CD4-positive, alpha-beta T cell treated with Interleukin-2 at 100 ng/mL for 4 hours (primary cell): ENCODE results near the gene CAMK1.

Experiments
- DNase-seq: peaks from one replicate; pipeline ENCODE4 v3.0.0-alpha.2; 2020; ENCODE audit warnings: low spot score

CAMK1 gene

DNA sequence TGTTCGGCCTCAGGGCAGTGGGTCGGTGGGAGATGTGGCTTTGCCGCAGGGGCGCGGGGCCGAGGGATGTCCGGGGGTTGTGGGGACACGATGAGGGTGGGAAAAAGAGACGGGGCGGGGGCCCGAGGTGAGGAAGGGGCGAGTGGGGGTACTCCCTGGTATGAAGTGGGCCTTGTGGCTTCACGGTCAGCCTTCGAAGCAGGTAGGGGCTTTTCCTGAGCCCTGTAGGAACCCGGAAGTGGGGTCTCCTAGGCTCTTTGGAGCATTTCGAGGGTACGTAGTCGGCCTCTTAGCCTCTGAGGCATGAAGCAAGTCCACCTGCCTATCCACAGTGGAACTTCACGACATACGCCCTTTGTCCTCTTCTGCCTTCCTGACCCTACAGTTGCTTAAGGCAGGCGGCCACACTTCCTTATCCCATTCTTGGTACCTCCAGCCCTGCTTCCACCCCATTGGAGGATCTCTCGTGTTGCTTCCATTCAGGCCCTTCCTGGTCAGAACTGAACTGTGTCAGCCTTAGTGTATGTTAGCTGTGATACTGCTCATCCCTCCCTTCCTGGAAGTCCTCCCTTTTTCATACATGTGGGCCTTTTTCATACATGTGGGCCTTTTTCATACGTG is 23.5 kb upstream of the CAMK1 start:
- DNase-seq: peak; percentile 20

DNA sequence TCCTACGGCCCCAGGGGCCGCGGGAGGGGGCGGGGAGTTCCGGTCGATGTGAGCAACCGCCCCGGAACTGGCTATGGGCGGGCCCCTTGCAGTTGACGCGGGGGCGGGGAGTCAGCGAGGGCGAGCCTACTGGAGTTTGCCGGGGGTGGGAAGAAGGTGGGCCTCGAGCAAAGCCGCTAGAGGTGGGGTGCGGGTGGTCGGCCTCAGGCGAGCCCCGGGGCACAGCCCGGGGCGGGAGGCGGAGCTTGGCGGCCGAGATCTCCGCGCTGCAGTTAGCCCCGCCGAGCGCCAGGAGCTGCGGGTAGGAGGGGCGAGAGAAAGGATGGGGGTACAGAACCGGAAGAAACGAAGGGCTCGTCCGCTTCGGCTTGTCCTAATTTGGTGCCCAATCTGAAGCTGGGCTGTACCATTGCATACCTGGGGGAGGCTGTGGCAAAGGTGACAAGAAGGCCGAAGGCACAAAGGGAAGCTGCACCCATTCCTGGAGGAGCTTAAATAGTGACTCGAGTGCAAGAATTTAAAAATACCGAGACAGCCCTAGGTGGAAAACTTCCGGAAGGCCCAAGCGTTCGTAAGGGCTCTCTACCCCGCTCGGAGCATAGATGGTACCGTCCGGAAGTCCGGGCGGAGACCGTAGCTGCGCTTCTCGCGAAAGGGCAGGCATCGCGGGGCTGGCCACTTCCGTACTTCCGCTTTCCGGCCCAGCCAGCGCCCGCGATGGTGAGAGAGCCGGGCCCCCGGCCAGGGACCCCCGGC is 22.8 kb upstream of the CAMK1 start, which contains the start of the genes ARPC4 and TADA3:
TSS of gene ARPC4 (plus strand) at position 678 of the 756 bp plus-strand sequence. CDS start at position 718, 40 bp downstream.
TSS of gene TADA3 (minus strand) at position 69 of the 756 bp plus-strand sequence. CDS start 1,007 bp downstream, outside the sequence.
- DNase-seq: peak; percentile 92

DNA sequence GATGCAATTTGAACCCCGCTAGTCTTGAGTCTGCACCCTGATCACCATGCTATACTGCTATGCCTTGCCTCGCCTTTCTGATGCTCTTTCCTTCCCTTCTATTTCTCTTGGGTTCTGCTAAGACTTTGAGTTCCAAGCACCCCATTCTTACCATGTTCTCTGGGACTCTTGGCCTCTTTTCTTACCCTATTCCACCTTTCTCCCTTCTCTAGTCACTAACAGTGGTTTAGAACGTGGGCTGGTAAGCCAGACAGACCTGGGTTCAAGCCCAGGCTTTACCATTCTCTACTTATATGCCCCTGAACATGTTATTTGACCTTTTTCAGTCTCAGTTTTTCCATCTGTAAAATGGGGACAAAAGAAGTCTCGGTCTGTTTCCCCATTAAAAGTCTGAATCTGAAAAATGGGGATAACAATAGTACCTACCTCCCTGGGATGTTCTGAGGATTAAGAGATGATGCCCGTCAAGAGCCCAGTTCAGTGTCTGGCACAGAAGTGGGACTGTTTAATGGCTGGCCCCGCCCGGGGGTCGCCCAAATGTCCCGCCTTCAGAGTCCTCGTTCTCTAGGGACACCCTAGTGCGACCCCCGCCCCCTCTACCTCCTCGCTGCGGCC is 22.1 kb upstream of the CAMK1 start:
- DNase-seq: no peak

DNA sequence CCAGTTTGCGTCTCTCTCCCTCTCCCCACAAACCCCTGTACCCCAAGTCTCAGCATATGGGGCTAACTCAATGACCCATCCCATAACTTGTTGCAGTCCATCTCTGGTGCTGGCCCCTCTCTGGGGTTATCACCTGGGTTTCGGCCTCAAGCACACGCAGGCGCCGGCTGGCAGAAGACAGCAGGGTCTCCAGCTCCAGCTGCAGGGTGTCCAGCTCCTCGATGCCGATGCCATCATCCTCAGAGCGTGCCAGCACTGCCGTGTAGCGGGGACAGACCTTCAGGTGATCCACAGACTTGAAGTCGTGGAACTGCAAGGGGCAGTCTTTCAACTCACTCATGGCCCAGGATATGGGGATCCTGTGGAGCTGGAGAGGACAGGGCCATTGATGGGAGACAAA is 21.4 kb upstream of the CAMK1 start:
- DNase-seq: no peak

DNA sequence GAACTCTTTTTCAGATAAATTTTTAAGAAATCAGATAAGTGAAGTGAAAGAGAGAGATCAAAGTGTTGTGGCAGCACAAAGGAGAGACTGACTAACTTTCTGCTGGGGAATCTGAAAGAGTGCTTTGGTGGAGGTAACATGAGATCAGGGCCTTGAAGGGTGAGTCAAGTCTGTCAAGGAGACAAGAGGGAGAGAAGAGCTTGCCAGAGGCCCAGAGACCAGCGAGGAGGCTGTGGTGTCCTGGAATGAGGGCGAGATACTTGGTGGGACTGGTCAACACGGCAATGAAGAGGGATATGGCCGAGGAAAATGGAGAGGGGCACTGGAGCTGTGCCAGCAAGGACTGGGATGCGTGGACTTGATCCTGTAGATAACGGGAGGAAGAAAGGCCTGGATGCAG is 18.0 kb upstream of the CAMK1 start:
- peak; percentile 32 for DNase-seq

DNA sequence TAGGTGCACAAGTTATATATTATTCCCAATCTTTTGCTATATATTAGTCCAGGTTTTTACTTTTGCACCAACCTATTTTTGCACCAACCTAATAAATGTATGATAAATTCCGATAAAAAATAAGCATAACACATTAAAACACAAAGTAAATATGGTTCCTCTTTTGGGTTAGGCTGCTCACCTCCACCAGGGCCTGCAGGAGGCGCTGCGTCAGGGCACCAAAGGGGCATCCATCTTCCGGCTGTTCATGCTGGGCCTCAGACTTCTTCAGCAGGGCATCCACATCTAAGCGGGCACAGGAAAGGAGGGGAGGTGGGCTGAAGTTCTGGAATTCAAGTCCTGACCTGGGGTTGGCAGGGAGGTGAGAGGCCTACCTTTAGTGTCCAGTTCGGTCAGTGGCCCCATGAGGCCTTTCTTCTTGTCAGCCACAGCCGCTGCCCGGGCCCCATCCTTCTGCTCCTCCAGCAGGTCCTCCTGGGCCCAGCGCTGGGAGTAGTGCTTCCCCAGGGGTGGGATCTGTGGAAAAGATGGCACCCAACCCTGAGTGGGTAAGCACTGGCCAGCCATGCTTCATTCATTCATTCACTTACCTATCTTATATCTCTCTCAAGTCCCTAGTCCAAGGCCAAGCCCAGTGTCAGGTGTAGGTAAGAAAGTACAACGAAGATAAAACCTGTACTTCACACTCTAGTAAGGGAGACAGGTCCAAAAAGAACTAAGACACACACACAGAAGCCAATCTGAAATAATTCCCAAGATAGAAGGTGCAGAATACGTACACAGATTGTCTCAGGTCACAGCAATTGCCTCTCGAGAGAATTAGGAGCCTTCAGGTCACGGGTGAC is 17.3 kb upstream of the CAMK1 start:
- no peak for DNase-seq

DNA sequence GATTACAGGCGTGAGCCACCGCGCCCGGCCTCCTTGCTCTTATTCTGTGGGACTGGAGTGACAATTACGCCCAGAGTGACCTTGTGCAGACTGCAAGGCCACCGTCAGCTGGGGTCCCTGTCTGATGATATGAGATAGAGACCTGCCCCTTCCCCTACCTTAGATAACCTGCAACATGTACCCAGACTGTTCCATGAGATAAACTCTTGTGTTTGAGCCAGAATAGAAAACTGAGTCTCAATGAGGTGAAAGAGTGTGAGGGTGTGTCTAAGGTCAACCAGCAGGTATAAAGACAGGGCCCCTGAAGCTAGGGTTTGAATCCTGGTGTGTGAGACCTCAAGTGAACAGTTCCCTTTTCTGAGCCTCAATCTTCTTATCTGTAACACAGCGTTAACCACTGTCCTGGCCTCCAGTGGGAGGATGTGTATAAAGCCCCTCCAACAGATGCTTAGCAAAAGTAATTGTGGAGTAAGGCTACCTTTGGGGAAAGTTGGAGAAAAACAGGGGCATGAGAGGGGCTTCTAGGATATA is 16.5 kb upstream of the CAMK1 start:
- no peak for DNase-seq

DNA sequence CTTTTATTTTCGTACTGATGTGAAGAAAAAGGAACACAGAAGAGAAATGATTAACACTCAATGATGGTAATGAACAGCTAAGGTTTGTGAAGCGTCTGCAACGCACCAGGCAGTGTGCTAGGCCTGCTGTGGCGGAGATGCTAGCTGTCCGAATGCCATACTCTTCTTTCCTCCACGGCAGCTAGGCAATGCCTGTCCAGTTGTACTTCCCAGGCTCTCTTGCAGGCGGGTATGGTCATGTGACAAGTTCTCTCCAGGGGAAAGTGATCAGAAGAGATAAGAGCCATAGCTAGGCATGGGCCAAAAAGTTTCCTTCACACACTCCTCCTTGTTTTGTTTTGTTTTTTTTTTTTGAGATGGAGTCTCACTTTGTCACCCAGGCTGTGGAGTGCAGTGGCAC is 15.9 kb upstream of the CAMK1 start:
- DNase-seq: no peak

DNA sequence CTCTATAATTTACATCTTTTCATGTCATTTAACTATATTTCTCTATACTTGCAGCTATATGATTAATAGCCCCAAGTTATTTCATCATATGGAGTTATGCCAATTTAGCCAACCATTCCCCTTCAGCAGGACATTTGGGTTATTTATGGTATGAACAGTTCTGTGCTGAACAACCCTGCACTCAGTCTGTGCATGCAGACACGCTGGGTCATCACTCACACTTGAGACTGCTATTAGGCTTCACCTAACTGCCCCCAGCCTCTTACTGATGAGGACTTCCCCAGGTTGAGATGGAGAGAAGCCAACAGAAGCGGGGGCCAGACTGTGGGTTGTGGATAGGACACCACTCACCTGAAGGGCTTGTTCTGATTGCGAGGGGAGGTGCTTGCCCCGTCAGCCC is 15.2 kb upstream of the CAMK1 start:
- no peak for DNase-seq

DNA sequence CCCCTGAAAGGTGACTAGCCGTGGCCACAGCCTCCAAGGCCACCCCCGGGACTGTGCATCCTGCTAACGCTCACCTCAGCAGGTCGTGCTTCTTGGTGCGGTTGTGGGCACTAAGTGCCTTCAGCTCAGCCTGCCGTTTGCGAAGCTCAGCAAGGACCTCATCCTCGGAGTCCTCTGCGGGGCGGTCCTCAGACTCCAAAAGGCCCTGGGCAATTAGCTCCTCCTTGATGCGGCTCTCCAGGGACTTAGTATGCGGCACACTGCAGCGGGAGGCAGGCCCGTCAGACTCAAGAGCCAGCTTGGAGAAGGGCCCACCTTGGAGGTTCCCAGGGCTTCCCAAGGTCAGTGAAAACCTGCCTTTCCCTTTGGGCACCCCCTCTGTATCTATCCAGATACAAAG is 14.2 kb upstream of the CAMK1 start:
- no peak for DNase-seq

DNA sequence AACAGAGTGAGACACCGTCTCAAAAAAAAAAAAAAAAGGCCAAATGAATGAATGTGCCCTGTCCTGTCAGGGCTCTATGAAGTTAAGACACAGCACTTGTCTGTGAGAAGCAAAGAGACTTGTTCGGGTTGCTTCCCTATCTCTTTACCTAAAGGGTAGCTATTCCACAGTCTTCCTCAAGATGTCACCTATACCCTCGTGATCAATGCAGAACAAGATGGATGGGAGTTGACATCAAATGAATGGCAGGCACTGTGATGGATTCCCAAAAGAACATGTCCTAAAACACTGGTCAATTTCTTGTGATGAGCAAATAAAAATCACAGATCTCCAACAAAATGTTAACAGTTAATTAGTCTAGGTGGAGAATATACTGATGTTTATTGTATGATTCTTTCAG is 13.0 kb upstream of the CAMK1 start:
- peak; percentile 26 for DNase-seq

DNA sequence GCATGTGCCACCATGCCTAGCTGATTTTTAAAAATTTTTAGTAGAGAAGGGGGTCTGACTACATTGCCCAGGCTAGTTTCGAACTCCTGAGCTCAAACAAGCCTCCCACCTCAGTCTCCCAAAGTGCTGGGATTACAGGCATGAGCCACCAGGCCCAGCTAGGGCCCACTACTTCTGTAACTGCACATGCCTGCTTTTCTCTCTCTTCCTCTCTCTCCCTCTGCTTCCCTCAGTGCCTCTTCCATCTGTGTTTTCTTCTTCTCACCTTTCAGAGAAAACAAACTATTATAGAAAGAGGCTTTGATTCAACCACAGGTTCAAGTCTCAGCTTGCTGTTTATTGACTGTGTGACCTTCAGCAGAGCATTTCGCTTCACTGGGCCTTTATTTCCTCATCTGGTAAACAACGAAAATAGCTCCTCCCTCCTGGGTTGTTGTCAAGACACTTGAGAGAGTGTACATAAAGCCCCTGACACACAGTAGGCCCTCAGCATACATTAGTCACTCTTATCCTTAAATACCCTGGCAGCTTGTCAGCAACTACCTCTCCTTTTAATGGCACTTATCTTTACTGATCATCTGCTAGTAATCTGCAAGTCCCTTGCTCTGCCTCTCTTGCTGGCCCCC is 12.3 kb upstream of the CAMK1 start:
- DNase-seq: no peak

DNA sequence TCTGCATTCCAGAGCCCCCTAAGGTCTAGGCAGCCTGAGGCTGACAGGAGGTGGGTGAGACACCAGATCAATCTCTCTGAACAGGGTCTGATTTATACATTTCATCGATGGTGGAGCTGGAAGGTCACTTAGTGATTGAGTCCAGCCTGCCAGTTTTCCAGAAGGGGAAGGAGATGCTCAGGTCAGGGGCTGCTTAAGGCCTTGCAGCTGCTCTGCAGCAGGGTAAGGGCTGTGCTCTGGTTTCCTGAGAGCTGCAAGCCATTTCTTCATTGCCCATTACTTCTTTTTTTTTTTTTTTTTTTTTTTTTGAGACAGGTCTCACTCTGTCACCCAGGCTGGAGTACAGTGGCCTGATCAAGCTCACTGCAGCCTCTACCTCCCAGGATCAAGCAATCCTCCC is 11.8 kb upstream of the CAMK1 start:
- no peak for DNase-seq

DNA sequence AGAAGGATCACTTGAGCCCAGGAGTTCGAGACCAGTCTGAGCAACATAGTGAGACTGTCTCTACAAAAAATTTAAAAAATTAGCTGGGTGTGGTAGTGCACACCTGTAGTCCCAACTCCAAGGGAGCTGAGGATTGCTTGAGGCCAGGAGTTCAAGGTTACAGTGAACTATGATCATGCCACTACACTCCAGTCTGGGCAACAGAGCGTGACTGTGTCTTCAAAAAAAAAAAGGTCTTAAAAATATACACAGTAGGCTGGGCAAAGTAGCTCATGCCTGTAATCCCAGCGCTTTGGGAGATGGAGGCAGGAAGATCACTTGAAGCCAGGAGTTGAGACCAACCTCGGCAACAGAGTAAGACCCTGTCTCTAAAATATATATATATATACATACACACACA is 11.2 kb upstream of the CAMK1 start:
- no peak for DNase-seq

DNA sequence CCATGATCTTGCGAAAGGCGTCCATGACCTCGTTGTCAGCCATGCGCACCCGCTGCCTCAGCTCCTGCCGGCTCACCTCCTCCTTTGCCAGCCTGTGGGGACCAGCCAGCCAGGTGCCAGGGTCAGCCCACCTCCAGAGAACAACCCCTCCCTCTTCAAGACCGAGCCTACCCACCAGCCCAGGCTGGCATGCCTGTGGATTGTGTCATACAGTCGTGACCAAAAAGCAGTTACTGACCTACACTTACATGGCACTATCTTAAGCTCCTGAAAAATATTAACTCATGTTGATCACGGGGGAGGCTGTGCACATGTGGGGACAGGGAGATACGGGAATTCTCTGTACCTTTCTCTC is 10.7 kb upstream of the CAMK1 start:
- no peak for DNase-seq

DNA sequence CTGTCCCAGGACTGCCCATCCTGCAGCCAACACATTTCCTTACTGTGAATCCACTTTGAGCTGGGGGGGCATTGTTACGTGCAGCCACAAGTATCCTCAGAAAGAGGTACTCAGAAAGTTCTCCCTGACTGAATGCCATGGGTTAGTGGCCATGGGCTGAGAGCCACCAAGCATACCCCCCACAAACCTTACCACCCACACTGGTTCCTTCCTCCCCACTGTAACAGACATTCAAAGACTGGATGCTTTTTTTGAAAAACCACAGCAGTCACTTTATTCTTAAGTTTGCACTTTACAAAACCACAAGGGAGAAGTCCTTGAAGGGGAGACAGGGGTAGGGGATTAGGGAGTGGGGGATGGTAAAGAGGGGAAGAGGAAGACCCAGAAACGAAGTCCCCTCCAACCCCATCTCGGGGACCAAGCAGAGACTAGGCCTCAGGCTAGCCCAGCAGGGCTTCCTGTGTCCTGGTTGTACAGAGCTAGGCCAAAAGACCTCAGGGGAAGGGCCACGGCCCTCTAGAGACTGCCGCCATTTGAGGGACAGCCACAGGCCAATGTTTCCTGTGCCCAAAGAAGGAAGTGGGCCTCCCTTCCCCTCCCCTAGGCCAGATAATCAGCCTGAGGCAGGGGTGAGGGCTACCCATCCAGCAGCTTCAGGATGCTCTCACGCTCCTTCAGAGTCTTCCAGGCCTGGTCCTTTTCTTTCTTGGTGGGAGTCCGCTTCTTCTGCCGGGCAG is 10.1 kb upstream of the CAMK1 start:
- peak; percentile 25 for DNase-seq

DNA sequence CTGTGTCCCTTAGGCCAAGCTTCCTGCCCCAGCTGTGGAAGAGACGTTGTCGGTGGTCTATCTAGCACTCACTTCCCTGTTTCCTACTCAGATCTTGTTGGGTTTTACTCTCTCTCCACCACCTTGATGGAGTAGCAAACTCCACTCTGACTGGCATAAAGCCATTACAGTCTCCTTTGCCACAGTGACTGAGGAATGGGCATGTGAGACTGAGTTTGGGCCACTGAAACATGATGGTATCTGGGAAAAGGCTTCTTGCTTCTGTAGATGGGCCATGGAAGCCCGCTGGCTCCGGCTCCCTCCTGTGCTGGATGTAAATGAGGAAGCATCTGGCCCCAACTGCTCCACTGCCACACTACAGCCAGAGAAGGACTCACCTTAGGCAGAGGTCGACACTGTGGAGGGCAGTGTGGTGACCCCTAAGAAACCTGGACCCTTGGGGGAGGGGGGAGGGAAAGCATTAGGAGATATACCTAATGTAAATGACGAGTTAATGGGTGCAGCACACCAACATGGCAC is 9.4 kb upstream of the CAMK1 start:
- no peak for DNase-seq

DNA sequence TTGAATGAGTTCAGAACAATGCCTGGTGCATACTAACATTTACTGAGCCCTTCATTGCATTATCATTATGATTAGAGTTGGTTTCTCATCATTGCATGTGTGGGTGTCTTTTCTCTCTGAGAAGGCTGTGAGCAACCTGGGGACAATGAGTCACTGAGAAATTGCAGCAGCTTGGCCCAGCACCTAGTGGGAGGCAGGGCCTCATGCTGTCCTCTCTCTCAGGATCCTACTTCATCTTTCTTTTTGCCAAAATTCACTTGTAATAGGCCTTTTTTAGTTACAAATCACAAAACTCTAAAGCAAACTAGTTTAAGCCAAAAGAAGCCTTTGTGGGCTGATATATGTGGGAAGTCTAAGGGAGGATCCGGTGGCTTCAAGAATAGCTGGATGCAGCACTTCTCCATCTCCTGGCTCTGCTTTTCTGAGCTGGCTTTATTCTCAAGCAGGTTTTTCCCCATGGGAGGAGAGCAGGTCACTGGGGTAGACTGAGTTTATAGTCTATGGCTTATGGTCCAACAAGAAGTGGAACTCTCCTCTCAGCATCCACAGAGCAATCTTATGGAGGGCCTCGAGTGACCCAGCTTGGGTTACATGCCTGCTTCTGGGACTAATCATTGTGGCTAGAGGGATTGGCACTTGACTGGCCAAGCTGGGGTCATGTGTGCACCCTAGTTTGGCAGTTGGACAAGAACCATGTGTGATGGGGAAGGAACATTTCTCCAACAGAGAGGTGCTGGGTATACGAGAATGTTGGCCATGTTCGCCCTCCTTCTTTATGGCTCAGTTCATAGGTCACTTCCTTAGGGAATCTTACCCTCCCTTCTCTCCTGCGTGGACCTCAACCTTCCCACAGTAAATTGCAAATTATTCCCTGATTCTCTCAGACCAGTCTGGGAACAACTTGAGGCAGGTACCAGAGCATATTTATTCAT is 8.7 kb upstream of the CAMK1 start:
- DNase-seq: no peak

DNA sequence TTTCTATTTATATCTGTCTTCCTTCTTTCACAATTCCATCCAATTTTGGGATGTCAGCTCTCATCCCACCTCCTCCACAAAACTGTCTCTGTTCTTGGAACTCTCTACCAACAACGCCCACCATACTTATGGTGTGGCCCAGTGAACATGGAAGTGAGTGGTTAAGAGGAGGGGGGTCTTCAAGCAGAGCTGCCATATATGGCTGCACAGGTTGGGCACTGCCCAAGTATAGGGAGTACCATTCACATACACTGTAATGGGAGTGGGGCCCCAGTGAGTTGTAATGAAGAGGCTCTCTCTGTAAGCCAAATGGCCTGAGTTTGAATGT is 7.9 kb upstream of the CAMK1 start:
- no peak for DNase-seq
